Colonic mucosa (tissue), 4 donors: ENCODE results near the gene WDR47. TPM values are rescaled to one million over a fixed set of nuclear protein-coding genes. Genes with fewer than 3 reads are reported as not detected.

Experiments
- DNase-seq: peaks from one replicate; pipeline ENCODE4 v3.0.0-alpha.2; 2020
- H3K27ac ChIP-seq: fragments of 200-600 bp; one replicate; pipeline ENCODE4 v1.8.0; 2021
- H3K27me3 ChIP-seq: fragments of 200-600 bp; one replicate; pipeline ENCODE4 v1.8.0; 2021
- H3K36me3 ChIP-seq: fragments of 200-600 bp; one replicate; pipeline ENCODE4 v1.8.0; 2021
- H3K4me1 ChIP-seq: fragments of 200-600 bp; one replicate; pipeline ENCODE4 v1.8.0; 2021; ENCODE audit warnings: mild to moderate bottlenecking
- H3K4me3 ChIP-seq: fragments of 200-600 bp; one replicate; pipeline ENCODE4 v1.8.0; 2021
- H3K9ac ChIP-seq, 2 donors: one replicate each; pipeline ENCODE4 v1.7.0; 2013; ENCODE audit warnings: control low read depth in 2 of 2, low read depth in 2 of 2, low read length in 2 of 2
- H3K9me3 ChIP-seq: fragments of 200-600 bp; one replicate; pipeline ENCODE4 v1.8.0; 2021
- intact Hi-C: fragments of 100-400 bp; cut with DNase I; formaldehyde crosslinking; loops from one replicate; pipeline ENCODE4 v1.14.1; 2022
- total RNA-seq, 2 donors: library from RNA; stranded (reverse); fragmentation: NEBNext Ultra II Directional in 1 of 2; extraction: Animal tissue kit (Norgen Biotek cat#: 25700) in 1 of 2; gene quantifications; one replicate each; pipeline ENCODE4 v1.2.1, GENCODE V29; 2021
- TF ChIP-seq, protein P1 (sequence below): fragments of 200-600 bp; IDR thresholded peaks from one replicate; pipeline ENCODE4 v1.8.0; 2022; ENCODE audit warnings: antibody characterized with exemption, mild to moderate bottlenecking
- donor health status: healthy.
- donor health status: DM: no; HTN: no; CAD: no.
- donor health status: DM: no; HTN: no; CAD: no.

Gene WDR47
- total RNA-seq, 2 donors from 2014 or later, result 5.2 to 7.7 TPM

GRCh38 chr1:109084563-109085517 is 42.9 kb upstream of the WDR47 start:
- H3K4me1 ChIP-seq, result no peaks in the 10 kb centered on the region
- no peaks in the 10 kb centered on the region for H3K9me3 ChIP-seq
- no peak overlapping the region for H3K27ac ChIP-seq
- no peak overlapping the region for H3K9ac ChIP-seq
- TF ChIP-seq, protein P1, sequence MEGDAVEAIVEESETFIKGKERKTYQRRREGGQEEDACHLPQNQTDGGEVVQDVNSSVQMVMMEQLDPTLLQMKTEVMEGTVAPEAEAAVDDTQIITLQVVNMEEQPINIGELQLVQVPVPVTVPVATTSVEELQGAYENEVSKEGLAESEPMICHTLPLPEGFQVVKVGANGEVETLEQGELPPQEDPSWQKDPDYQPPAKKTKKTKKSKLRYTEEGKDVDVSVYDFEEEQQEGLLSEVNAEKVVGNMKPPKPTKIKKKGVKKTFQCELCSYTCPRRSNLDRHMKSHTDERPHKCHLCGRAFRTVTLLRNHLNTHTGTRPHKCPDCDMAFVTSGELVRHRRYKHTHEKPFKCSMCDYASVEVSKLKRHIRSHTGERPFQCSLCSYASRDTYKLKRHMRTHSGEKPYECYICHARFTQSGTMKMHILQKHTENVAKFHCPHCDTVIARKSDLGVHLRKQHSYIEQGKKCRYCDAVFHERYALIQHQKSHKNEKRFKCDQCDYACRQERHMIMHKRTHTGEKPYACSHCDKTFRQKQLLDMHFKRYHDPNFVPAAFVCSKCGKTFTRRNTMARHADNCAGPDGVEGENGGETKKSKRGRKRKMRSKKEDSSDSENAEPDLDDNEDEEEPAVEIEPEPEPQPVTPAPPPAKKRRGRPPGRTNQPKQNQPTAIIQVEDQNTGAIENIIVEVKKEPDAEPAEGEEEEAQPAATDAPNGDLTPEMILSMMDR, result no peak
- intact Hi-C loops, result no loop called here
- no peaks in the 10 kb centered on the region for H3K36me3 ChIP-seq
- H3K27me3 ChIP-seq, result no peaks in the 10 kb centered on the region
- no peak overlapping the region for H3K4me3 ChIP-seq
- no peak for DNase-seq

DNA sequence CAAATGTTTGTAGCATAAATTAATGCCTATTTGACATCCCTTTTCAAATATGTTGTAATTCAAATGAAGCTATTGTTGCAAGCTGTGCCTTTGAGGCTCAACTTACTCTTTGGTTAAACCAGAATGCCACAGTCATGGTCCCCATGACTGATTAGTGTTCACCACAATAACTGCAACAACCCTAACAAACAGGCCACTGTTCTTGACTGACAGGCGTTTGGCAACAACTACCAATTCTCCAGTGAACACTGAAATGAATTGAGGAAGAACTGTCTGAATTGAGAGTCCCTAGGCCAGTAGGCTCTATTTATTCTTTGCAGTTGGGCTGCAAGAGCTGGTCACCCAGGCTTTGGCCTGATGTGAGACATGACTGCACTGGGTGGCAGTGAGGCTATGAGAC is 42.0 kb upstream of the WDR47 start:
- no peak for DNase-seq
- TF ChIP-seq, protein P1, result no peak
- H3K9ac ChIP-seq, result no peak overlapping the region
- no peaks in the 10 kb centered on the region for H3K36me3 ChIP-seq
- H3K9me3 ChIP-seq, result no peaks in the 10 kb centered on the region
- H3K4me3 ChIP-seq, result no peak overlapping the region
- intact Hi-C loops, result no loop called here
- no peaks in the 10 kb centered on the region for H3K27me3 ChIP-seq
- no peaks in the 10 kb centered on the region for H3K4me1 ChIP-seq
- H3K27ac ChIP-seq, result no peak overlapping the region

- no peaks in the 10 kb centered on the region for H3K27me3 ChIP-seq
- DNase-seq, result no peak
- TF ChIP-seq, protein P1, result no peak
- H3K4me1 ChIP-seq, result no peaks in the 10 kb centered on the region
- no peaks in the 10 kb centered on the region for H3K9me3 ChIP-seq
- no peak overlapping the region for H3K4me3 ChIP-seq
- H3K27ac ChIP-seq, result no peak overlapping the region
- no peak overlapping the region for H3K9ac ChIP-seq
- no peaks in the 10 kb centered on the region for H3K36me3 ChIP-seq
- intact Hi-C loops, result no loop called here
Measured at GRCh38 chr1:109083501-109083900, 41.6 kb upstream of the WDR47 start.

GRCh38 chr1:109080441-109081082 is 38.7 kb upstream of the WDR47 start:
- intact Hi-C loops, result no loop called here
- H3K9ac ChIP-seq, result no peak overlapping the region
- H3K27ac ChIP-seq, result no peak overlapping the region
- H3K27me3 ChIP-seq, result no peaks in the 10 kb centered on the region
- TF ChIP-seq, protein P1, result no peak
- H3K9me3 ChIP-seq, result no peaks in the 10 kb centered on the region
- no peaks in the 10 kb centered on the region for H3K4me1 ChIP-seq
- DNase-seq, result no peak
- H3K4me3 ChIP-seq, result no peak overlapping the region
- H3K36me3 ChIP-seq, result no peaks in the 10 kb centered on the region

DNA sequence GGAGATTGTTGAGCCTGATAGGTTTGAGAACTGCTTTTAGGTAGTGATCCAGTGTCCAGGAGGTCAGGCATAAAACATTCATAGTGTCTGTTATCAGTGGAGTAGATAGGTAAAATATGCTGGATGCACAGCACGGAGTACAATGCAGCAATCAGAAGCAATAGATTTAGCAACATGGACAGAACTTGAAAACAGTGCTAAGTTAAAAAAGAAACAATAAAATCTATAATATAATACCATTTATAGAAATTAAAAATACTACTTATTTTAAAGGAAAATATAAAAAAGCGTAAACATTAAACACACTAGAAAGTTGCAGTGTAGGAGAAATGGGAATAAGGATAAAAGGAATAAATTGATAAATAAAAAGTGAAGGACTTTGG is 37.3 kb upstream of the WDR47 start:
- Histone ChIP-seq H3K4me1 (peaks cover 5% of the 10 kb centered on the region), H3K36me3 (no peaks in the 10 kb centered on the region), H3K27me3 (no peaks in the 10 kb centered on the region), H3K9ac (no peak overlapping the region), H3K27ac (no peak overlapping the region), H3K4me3 (no peak overlapping the region), H3K9me3 (no peaks in the 10 kb centered on the region)
- TF ChIP-seq, protein P1, result no peak
- no peak for DNase-seq
- intact Hi-C loops, result no loop called here
